ENCODE data around the gene SETD3.

SETD3 gene

DNA sequence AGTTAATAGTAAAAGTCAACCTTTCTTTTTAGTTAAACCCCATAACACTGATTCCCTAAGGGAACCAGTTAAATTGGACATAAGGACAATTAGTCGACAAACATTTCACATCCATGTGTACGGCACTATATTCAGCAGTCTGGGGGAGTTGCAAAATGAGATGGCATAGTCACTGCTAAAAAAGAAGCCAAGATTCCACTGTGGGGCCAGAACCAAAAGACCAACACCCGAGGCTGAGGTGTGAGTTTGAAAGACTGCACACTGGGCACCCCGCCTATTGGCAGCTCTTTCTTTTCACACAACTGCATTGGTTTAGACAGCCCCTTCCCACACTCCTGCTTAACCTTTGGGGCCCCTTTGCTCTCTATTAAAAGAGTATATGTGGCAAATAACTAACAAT is 16.7 kb downstream of the SETD3 start:
- TF ChIP-seq ZFX (IDR thresholded peaks at IDR 0.05): no peak
- TF ChIP-seq, protein P1, sequence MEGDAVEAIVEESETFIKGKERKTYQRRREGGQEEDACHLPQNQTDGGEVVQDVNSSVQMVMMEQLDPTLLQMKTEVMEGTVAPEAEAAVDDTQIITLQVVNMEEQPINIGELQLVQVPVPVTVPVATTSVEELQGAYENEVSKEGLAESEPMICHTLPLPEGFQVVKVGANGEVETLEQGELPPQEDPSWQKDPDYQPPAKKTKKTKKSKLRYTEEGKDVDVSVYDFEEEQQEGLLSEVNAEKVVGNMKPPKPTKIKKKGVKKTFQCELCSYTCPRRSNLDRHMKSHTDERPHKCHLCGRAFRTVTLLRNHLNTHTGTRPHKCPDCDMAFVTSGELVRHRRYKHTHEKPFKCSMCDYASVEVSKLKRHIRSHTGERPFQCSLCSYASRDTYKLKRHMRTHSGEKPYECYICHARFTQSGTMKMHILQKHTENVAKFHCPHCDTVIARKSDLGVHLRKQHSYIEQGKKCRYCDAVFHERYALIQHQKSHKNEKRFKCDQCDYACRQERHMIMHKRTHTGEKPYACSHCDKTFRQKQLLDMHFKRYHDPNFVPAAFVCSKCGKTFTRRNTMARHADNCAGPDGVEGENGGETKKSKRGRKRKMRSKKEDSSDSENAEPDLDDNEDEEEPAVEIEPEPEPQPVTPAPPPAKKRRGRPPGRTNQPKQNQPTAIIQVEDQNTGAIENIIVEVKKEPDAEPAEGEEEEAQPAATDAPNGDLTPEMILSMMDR (conservative IDR thresholded peaks at IDR 0.05): no peak
- no peak overlapping the region for H3K27ac ChIP-seq

DNA sequence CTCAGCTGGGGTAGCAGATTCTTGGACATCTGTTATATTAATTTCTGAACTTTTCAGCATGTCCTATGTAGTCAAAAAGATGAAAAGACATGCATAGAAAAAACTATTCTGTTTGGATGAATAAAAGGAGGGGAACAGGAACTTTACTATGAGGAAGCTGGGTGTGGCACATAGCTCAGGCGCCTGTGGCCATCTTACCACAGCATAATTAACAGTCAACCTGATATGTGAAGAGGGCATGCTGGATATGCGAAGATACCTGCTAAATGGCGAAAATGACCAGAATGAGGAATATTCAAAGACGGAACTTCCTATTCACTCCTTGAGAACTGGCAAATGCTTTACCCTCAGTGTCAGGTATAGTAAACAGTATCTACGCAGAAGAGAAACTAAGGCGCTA is 18.4 kb downstream of the SETD3 start:
- no peak for TF ChIP-seq ZFX (IDR thresholded peaks at IDR 0.05)
- TF ChIP-seq, protein P1 (conservative IDR thresholded peaks at IDR 0.05): no peak
- H3K27ac ChIP-seq: no peak overlapping the region

DNA sequence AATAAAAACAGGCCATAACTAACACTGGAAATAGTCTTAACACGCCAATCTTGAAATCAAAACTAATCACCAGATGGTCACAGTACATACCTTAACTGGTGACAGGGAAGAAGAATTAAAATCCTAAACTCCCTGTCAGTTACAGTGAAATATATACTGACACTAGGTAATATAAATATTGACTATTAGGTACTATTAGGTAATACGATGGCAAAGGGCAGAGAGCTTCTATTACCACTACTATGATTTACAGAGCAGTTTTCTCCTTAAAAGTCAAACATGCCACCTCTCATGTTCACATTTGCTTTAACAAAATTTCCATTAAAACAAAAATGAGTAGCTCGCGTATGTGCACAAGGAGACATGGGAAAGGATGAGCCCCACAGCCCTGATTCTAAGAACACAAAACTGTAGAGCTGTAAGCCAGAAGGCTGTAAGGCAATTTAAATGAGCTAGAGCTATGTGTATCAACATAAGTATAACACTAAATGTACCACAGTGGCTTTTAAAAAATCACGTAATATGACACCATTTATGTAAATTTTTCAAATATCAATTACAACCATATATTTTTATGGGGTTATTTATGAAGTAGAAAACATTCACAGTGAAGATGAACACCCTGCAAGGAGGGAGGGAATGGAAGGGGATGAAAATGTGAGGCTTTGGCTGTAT is 19.1 kb downstream of the SETD3 start:
- TF ChIP-seq, protein P1 (conservative IDR thresholded peaks at IDR 0.05): no peak
- no peak for TF ChIP-seq ZFX (IDR thresholded peaks at IDR 0.05)
- no peak overlapping the region for H3K27ac ChIP-seq

DNA sequence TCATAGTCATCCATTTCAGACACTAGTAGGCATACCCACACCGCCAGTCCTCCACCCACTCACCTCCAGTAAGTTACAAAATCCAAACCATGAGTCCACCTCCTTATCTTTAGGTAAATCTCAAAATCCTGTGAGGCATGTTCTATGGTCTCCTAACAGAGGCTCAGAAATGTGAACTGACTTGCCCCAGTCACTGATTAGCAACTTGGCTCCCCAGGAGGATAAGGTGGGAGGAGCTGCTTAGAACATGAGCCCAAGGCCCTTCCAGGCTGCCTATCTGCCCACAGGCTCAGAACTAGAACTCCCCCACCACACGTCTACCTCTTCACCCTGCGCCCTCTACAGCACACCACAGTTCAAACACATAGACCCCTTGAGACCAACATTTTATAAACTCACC is 19.9 kb downstream of the SETD3 start:
- TF ChIP-seq ZFX (IDR thresholded peaks at IDR 0.05): no peak
- TF ChIP-seq, protein P1 (conservative IDR thresholded peaks at IDR 0.05): no peak
- no peak overlapping the region for H3K27ac ChIP-seq

DNA sequence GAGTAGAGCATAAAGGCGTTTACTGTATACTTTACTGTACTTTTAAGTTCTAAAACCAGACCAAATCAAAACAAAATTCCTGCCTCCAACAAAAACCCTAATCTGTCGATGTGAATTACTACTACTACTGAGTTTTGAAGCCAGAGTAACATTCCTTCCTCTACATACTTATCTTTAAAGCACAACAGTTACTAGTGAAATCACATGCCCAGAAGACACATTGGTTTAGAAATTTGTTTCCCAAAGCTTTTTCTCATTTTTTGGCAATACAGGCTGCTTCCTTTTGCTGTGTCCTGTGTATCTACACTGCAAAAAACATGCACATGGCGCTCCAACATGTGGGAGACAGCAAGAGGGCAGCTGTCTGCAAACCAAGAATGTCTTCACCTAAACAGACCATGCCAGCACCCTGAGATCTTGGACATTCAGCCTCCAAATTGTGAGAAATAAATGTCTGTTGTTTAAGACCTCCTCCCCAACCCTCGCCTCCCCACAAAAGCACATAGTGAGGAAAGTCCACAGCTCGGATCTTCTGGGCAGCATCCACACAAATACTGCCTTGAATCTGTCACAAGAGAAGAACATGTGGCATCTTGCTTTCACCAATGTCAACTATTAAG is 21.1 kb downstream of the SETD3 start:
- TF ChIP-seq, protein P1 (conservative IDR thresholded peaks at IDR 0.05): no peak
- no peak for TF ChIP-seq ZFX (IDR thresholded peaks at IDR 0.05)
- no peak overlapping the region for H3K27ac ChIP-seq

DNA sequence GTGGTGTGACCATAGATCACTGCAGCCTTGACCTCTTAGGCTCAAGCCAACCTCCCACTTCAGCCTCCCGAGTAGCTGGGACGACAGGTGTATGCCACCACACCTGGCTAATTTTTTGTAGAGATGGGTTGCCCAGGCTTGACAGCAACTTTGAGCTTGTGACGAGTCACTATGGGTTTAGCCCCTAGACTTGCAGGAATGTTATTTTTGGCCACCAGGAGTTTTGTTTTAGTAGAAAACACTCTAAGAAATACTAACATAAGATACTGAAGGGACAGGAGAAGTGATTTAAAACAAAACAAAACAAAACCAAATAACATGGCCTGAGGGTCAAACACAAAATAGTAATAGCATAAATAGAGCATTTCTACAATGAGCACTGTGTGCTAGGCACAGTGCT is 26.4 kb downstream of the SETD3 start:
- TF ChIP-seq ZFX (IDR thresholded peaks at IDR 0.05): no peak
- no peak overlapping the region for H3K27ac ChIP-seq

DNA sequence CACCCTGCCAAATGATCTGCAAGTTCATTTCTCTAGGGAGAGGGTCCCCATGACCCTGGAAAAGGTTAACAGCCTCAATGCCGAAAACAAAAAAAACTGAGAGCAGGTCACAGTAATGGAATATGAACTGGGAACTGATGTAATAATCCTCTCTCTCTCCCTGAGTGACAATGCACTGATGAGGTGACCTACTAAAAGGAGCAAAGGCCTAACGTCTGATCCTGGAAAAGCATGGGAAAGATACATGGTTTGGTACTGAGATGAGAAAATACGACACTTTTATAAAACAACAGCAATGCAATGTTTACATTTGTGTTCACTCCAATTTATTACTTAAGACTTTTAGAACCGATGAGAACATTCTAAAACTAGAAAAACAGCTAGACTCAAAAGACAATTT is 27.7 kb downstream of the SETD3 start:
- TF ChIP-seq, protein P1 (conservative IDR thresholded peaks at IDR 0.05): no peak
- TF ChIP-seq ZFX (IDR thresholded peaks at IDR 0.05): no peak
- no peak overlapping the region for H3K27ac ChIP-seq

DNA sequence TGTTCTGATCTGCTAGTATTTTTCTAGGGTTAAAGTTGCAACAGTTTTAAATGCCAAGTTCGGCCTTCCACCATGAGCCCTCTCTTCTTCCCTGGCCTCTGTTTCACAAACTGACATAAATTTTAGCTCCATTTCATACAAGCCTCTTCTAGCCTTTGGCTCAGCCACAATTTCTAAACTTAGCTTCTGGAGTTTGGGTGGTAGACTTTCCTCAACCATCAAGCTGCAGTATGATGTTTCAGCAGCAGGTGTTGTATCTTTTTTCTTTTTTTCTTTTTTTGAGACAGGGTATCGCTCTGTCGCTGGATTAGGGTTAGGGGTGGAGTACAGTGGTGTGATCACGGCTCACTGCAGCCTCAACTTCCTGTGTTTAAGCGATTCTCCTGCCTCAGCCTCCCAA is 29.4 kb downstream of the SETD3 start:
- H3K27ac ChIP-seq: no peak overlapping the region
- TF ChIP-seq, protein P1 (conservative IDR thresholded peaks at IDR 0.05): no peak
- TF ChIP-seq ZFX (IDR thresholded peaks at IDR 0.05): no peak
